SK-N-SH treated with all-trans-retinoic acid at 6 μM for 48 hours (cell line): Measurements from ENCODE around the gene XIAP.

ENCODE experiments used
- BACH2 ChIP-seq: fragments of 250-450 bp; sonication (Bioruptor Pico); IDR thresholded peaks from 2 replicates; pipeline ENCODE4 v1.9.0; 2021; ENCODE audit warnings: mild to moderate bottlenecking, borderline replicate concordance
- CSDC2 ChIP-seq: fragments of 250-450 bp; sonication (Bioruptor Pico); IDR thresholded peaks from 2 replicates; pipeline ENCODE4 v1.5.0; 2020; ENCODE audit warnings: mild to moderate bottlenecking, moderate library complexity
- RARB ChIP-seq: fragments of 250-450 bp; sonication (Bioruptor Pico); IDR thresholded peaks from 2 replicates; pipeline ENCODE4 v1.8.0; 2021; ENCODE audit warnings: mild to moderate bottlenecking, moderate library complexity
- ZNF565 ChIP-seq: fragments of 450-650 bp; formaldehyde crosslinking; conservative IDR thresholded peaks from 2 replicates; pipeline ENCODE4 v1.5.0; 2020; ENCODE audit warnings: low read depth, mild to moderate bottlenecking, moderate library complexity
- ZNF70 ChIP-seq: fragments of 450-650 bp; formaldehyde crosslinking; IDR thresholded peaks from 2 replicates; pipeline ENCODE4 v1.5.0; 2020; ENCODE audit warnings: mild to moderate bottlenecking, moderate library complexity
- ZNF8 ChIP-seq: fragments of 450-650 bp; formaldehyde crosslinking; IDR thresholded peaks from 2 replicates; pipeline ENCODE4 v1.5.0; 2020; ENCODE audit warnings: mild to moderate bottlenecking, moderate library complexity

DNA sequence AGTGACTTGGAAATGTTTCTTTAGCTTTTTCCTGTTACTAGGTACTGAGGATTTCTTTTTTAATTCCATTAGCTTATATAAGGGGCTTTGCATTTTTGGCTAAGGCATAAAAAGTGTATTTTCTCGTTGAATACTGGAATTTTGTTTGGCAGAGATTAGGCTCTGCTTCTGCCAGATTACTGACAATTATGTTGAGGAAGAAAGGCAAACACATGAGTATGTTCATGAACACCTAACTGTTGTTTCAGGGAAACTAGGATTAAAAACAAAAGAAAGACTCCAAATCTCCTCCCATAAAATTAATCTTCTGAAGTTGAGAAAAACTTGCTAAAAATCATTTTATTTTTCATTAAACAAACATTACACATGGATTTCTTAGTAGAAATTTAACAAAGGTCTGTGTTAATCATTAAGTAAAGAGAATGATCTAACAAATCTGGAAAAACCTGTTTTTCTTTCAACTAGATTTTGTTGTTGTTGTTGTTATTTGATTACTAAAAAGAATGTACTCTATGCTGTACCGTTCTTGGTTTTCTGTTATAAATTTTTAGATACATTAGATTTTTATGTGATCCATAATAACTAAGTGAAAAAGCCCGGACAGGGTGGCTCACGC, 58.4 kb downstream of the XIAP start:
- no peak for TF ChIP-seq ZNF8
- no peak for TF ChIP-seq BACH2
- TF ChIP-seq ZNF70 (CRISPR knock-in tag): no peak
- TF ChIP-seq RARB (CRISPR knock-in tag): no peak
- no peak for TF ChIP-seq CSDC2 (CRISPR knock-in tag)
- no peak for TF ChIP-seq ZNF565 (CRISPR knock-in tag)
